ENCODE measurements around the gene SDK1.

The SDK1 gene

DNA sequence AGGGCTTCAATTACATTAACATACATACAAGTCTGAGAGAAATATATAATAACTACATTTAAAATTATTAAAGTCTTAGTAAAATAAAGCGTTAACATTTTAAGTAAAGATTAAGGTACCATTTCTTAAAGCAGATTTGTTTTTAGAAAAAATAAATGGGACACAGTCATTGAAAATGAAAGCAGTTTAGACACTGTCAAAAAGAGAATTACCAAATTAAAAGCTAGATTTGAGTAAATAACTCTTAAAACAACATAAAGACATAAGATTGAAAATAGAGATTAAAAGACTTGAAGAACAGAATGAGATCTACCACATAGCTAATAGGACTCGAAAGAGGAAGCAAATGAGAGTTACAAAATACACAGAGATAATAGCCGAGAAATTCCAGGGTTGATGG, 818.8 kb downstream of the SDK1 start:
- no peak for DNase-seq (ENCODE audit: low read depth)
- no peak for TF ChIP-seq POLR2A (IDR thresholded peaks at IDR 0.05; ENCODE audit: extremely low read depth, insufficient read length)
- no peak for TF ChIP-seq MYC (IDR thresholded peaks at IDR 0.05; ENCODE audit: low read depth, low read length)
- TF ChIP-seq, protein P1, sequence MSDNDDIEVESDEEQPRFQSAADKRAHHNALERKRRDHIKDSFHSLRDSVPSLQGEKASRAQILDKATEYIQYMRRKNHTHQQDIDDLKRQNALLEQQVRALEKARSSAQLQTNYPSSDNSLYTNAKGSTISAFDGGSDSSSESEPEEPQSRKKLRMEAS (IDR thresholded peaks at IDR 0.05; ENCODE audit: low read depth, low read length), result no peak
- TF ChIP-seq, protein P2, sequence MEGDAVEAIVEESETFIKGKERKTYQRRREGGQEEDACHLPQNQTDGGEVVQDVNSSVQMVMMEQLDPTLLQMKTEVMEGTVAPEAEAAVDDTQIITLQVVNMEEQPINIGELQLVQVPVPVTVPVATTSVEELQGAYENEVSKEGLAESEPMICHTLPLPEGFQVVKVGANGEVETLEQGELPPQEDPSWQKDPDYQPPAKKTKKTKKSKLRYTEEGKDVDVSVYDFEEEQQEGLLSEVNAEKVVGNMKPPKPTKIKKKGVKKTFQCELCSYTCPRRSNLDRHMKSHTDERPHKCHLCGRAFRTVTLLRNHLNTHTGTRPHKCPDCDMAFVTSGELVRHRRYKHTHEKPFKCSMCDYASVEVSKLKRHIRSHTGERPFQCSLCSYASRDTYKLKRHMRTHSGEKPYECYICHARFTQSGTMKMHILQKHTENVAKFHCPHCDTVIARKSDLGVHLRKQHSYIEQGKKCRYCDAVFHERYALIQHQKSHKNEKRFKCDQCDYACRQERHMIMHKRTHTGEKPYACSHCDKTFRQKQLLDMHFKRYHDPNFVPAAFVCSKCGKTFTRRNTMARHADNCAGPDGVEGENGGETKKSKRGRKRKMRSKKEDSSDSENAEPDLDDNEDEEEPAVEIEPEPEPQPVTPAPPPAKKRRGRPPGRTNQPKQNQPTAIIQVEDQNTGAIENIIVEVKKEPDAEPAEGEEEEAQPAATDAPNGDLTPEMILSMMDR (IDR thresholded peaks at IDR 0.05; ENCODE audit: low read depth, low read length), result no peak

DNA sequence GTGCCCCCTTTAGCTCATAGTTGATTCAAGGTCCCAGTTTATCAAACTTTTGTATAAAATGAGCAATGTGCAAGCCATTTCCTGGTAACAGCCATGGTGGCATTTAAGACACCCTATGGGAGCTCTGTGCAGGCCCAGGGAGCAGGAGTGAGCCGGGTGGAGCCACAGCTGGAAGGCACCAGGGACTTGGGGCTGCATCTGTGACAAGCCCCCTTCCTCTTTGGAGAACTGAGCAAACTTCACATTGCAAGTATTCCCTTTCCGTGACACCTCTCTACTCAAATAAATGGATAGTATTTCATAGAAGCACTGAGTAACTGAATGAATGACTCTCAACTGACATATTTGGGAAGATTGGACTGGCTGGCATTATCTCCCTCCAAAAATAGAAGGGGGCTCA, 822.3 kb downstream of the SDK1 start:
- TF ChIP-seq POLR2A (IDR thresholded peaks at IDR 0.05; ENCODE audit: extremely low read depth, insufficient read length), result no peak
- no peak for TF ChIP-seq MYC (IDR thresholded peaks at IDR 0.05; ENCODE audit: low read depth, low read length)
- no peak for DNase-seq (ENCODE audit: low read depth)
- H3K4me3 ChIP-seq (ENCODE audit: low read depth, low read length), result no peak overlapping the region

More for the DNA sequence above, 818.8 kb downstream of the SDK1 start:
- H3K4me3 ChIP-seq (ENCODE audit: low read depth, low read length), result no peak overlapping the region

DNA sequence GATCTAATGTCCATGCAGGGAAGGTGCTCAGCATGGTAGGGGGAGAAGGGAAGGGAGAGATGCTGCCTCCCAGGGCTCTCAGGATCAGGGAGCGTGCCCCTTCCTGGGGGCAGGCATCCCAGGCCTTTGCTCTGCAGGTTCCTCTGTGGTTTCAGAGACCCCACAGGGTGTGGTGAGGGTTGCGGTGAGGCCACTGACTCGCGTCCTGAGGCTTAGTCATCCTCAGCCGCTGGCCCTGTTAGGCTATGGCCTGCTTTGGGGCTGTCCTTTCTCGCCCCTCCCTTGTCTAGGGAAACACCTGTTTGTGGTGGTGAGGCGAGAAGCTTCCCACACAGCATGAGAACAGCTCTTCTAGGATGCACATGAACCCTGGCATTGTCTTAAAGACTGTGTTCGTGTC, 822.8 kb downstream of the SDK1 start:
- TF ChIP-seq POLR2A (IDR thresholded peaks at IDR 0.05; ENCODE audit: extremely low read depth, insufficient read length), result no peak
- TF ChIP-seq, protein P1 (IDR thresholded peaks at IDR 0.05; ENCODE audit: low read depth, low read length), result no peak
- TF ChIP-seq MYC (IDR thresholded peaks at IDR 0.05; ENCODE audit: low read depth, low read length), result no peak
- TF ChIP-seq, protein P2 (IDR thresholded peaks at IDR 0.05; ENCODE audit: low read depth, low read length), result no peak

DNA sequence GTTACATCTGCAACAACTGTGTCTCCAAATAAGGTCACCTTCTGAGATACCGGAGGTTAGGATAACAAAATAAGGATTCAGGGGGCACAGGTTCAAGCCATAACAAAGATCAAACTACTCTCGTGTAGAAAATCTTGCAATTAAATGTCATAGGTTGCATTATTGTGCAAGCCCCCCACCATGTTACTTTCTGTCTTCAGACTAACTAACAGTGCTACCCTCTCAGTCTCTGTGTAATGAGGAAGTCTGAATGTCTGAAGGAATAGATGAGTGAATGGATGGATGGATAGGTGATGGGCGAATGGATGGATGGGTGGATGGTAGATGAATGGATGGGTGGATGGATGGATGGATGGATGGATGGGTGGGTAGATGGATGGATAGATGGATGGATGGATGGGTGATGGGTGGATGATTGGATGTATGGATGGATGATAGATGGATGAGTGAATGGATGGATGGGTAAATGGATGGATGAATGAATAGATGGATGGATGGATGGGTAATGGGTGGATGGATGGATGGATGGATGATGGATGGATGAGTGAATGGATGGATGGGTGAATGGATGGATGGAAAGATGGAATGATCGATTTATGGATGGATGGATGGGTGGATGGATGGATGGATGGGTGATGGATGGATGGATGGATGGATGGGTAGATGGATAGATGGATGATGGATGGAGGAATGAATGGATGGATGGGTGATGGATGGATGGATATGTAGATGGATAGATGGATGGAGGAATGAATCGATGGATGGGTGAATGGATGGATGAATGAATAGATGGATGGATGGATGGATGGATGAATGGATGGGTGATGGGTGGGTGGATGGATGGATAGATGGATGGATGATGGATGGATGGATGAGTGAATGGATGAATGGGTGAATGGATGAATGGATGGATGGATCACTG, 823.8 kb downstream of the SDK1 start:
- TF ChIP-seq MYC (IDR thresholded peaks at IDR 0.05; ENCODE audit: low read depth, low read length) (no peak), POLR2A (IDR thresholded peaks at IDR 0.05; ENCODE audit: extremely low read depth, insufficient read length) (no peak)
- TF ChIP-seq, protein P2 (IDR thresholded peaks at IDR 0.05; ENCODE audit: low read depth, low read length), result no peak
- TF ChIP-seq, protein P1 (IDR thresholded peaks at IDR 0.05; ENCODE audit: low read depth, low read length), result no peak

More for the DNA sequence above, 822.8 kb downstream of the SDK1 start:
- no peak overlapping the region for H3K4me3 ChIP-seq (ENCODE audit: low read depth, low read length)
- DNase-seq (ENCODE audit: low read depth), result peak; percentile 76

DNA sequence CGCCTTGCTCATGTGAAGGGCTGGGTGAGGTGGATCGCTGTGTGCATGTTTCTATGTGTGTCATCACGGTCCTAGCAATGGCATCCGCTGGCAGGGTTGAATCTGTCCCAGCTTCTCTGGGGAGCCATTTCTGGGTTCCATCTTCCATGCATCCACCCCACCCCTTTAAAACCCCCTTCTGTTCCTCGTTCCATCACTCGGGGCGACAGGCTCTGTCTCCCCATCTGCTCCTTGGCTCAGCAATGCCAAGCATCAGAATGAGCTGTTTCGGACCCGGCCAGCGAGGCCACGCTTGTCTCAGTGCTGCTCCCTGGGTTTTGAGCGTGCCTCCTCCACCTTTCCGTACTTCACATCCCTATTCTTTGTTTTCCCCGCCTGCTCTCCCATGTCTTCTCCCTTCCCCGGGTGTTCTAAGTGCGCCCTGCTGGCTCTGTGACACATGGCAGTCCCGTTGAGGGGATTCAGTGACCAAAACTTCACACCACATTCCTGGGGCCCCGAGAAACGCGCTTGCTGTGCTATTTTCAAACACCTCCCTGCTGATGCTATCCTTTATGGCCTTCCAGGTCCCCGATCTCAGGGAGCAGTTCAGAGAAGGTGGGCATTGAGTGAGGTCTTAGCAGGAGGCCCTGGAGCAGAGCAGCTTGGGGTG, 827.0 kb downstream of the SDK1 start:
- no peak overlapping the region for H3K4me3 ChIP-seq (ENCODE audit: low read depth, low read length)
- TF ChIP-seq, protein P1 (IDR thresholded peaks at IDR 0.05; ENCODE audit: low read depth, low read length), result no peak
- TF ChIP-seq MYC (IDR thresholded peaks at IDR 0.05; ENCODE audit: low read depth, low read length), result no peak
- no peak for DNase-seq (ENCODE audit: low read depth)

More for the DNA sequence above, 823.8 kb downstream of the SDK1 start:
- DNase-seq (ENCODE audit: low read depth), result no peak
- no peak overlapping the region for H3K4me3 ChIP-seq (ENCODE audit: low read depth, low read length)

DNA sequence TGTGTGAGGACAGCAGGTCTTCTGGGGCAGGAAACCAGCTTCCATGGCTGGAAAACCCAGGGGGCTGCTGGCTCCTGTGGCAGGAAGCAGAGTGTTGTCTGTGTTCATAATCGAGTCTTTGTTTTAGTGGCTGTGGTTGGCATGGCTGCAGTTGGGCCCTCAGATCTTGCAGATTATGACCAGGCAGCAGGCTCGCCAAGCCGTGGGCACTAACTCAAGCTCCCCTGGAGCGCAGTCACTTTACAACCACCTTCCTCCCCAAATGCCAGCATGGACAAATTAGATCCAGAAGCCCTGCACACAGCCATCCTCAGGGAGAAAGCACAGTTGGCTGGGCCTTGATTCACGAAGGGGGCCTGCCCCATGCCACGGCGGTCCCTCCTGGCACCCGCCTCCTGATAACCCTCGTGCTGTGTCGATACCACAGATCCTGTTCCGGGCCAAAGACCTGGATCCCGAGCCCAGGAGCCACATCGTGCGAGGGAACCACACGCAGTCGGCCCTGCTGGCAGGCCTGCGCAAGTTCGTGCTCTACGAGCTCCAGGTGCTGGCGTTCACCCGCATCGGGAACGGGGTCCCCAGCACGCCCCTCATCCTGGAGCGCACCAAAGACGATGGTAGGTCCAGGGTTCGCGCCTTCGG, 828.5 kb downstream of the SDK1 start:
- TF ChIP-seq, protein P2 (IDR thresholded peaks at IDR 0.05; ENCODE audit: low read depth, low read length), result no peak
- TF ChIP-seq MYC (IDR thresholded peaks at IDR 0.05; ENCODE audit: low read depth, low read length) (no peak), POLR2A (IDR thresholded peaks at IDR 0.05; ENCODE audit: extremely low read depth, insufficient read length) (no peak)
- TF ChIP-seq, protein P1 (IDR thresholded peaks at IDR 0.05; ENCODE audit: low read depth, low read length), result no peak
- DNase-seq (ENCODE audit: low read depth), result no peak
- no peak overlapping the region for H3K4me3 ChIP-seq (ENCODE audit: low read depth, low read length)

Data from NB4 (cell line).